GM21723 (cell line): Measurements from ENCODE around the gene VTCN1.
"Not testable (repeated sequence)": the region's sequence is repeated elsewhere in the genome, so short reads cannot be mapped to it uniquely, and the experiment has no call there.

Source experiments
- ATAC-seq: cut with Tn5 transposase; IDR thresholded peaks from one replicate; pipeline ENCODE4 v1.9.1; 2021; ENCODE audit warnings: mild to moderate bottlenecking, moderate library complexity; ENCODE audit not compliant: unreplicated experiment

Gene VTCN1

DNA sequence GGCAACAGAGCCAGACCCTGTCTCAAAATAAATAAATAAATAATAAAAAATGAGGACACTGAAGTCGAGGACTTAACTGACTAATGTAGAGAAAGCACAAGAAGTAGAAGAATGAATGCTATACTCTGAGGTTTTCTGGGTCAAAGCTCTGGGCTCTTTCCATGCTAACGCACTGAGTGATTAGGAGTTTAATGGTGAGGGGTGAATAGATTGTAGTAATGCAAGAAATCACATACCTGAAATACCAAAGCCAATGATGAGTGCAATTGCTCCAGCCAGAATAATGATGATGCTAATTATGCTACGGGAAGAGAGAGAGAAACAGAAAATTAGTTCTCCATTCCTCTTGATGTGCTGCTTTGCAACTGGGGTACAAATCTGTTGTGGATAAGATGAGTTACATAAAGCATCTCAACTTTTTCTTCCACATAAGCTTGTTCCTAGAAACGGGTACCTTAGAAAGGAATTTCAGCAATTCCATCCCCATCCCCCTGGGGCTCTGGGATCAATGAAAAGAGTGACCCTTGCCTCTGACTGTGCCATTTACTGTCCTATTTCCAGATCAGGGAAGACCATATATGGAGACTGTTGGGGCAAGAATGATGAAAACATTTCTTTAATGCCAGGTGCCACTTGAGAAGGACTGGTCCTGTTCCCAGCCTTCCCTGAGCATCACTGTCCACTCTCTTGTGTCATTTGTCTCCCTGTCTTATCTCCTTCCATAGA is 40.7 kb downstream of the VTCN1 start:
- ATAC-seq = no peak

- no peak for ATAC-seq
Measured at GRCh38 chr1:117167402-117167801, 43.3 kb downstream of the VTCN1 start.

- ATAC-seq = no peak
Measured at GRCh38 chr1:117166076-117166475, 44.7 kb downstream of the VTCN1 start.

DNA sequence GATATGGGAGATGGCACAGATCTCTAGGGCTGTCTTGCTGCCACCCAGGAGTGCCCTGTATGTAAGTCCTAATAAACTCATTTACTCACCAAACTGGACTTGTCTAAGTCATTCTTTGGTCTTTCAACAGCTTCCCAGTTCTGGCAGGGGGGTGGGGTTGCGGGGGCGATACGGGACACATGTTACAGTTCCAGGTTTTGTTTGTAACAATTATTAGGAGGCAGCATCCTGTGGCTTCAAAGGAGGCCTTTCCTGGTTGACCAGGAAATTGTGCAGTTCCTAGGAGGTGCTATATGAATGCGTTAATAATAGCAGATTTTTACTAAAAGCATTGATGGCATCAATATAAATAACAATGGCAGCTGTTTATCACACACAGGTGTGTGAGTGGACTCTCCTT is 46.5 kb downstream of the VTCN1 start:
- ATAC-seq = no peak

DNA sequence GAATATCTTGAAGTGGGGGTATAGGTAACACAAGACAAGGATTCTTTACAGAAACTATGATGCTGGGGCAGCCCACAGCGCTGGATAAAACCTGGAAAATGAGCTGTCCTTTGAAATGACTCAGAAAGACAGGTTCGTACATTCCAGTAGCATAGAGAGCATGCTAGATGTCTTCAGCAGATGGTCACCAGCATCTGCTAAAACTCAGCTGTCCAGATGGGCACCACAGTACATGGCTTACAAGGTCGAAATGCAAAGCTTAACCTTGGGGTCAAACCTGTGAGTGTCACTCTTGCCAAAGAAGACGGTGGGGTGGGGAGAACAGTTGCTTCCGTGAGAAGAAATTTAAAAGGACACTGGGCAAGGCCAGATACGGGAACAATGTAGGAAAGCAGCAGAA is 47.9 kb downstream of the VTCN1 start:
- no peak for ATAC-seq

DNA sequence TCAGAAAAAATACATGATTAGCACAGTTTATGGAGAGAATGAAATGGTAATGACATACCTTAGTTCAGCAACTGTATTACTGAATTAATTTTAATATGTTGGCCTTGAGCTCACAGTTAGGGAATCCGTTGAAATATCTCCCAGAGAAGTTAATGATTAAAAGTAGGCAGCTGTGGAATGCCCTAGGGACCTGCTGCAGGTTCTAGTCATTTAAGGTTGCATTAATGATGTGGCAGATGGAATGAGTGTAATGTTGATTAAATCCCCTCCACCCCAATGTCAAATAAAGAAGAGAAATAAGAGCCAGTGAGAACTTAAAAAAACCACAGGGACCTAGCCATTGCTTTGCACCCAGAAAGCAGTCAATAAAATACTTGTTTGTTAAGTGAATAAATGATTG is 48.8 kb downstream of the VTCN1 start:
- ATAC-seq = no peak

- ATAC-seq = not testable (repeated sequence)
Measured at GRCh38 chr1:117151305-117151704, 59.4 kb downstream of the VTCN1 start.

DNA sequence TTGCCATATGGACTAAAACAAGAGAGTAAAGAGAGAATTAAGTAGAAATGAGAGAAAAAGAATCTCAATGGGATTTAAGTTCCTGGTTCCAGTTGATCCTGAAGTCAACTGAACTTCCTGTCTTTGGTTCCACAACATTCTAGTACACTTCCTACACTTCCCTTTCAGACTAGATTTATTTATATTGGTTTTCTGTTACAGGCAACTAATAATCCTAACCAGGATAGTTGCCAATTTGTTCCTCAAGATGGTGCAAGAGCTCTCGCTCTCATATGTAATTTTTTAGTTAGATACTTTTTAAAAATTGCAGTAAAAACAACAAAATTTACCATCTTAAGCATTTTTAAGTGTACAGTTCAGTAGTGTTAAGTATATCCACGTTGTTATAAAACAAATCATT is 60.4 kb downstream of the VTCN1 start:
- no peak for ATAC-seq

GRCh38 chr1:117147856-117148588 is 62.7 kb downstream of the VTCN1 start:
- no peak for ATAC-seq

DNA sequence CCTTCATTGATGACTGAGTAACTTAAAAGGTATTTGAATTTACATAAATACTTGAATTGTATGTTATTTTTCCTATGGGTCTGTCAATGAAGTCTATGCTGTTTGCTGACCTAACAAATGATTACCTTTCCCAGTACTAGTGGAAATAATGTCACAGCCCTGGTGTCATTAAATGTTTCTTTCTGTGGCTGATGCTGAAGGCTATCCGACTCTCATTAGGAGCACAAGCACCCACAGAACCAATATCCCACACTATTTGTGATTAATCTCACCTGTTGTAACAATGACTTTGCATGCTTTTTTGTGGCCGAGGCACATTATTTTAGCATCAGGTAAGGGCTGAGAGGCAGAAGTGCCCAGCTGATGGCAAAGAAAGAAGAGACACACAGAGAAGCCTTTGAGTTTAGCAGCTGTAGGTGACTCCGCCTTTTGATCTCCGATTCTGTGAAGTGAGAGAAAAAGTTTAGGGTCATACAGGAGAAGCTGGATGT is 63.3 kb downstream of the VTCN1 start:
- no peak for ATAC-seq

DNA sequence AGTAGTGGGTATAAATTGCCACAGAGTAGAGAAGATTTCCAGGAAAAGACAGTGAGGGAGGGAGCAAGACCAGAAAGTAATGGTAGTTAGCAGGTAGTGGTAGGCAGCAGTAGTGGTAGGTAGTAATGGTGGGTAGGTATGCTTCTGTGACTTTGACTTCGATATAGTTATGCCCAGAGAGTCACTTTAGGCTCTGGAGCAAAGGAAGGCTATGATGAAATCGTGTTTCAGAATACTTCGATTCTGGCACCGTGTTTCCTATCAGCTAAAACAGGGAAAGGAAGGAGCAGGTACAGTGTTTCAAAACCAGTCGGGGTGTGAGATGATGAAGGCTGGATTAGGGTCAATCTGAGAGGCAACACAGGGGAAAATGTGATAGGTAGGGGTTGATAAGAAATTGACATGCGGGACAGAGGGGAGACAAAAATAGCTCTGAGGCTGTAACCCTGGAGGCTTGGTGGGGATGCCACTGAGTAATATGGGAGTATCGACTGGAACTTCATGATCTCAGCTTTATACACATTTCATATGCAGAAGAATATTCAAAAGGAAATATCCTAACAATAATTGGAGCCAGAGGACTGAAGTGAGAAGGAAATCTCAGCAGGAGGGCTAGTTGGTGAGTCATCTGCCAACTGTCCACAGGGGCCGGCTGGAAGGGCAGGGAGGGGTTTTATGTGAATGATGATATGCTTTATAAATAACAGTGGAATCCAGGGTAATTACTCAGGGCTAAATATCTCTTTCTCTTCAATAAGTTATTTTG is 64.0 kb downstream of the VTCN1 start:
- no peak for ATAC-seq

GRCh38 chr1:117146072-117146471 is 64.7 kb downstream of the VTCN1 start:
- no peak for ATAC-seq

DNA sequence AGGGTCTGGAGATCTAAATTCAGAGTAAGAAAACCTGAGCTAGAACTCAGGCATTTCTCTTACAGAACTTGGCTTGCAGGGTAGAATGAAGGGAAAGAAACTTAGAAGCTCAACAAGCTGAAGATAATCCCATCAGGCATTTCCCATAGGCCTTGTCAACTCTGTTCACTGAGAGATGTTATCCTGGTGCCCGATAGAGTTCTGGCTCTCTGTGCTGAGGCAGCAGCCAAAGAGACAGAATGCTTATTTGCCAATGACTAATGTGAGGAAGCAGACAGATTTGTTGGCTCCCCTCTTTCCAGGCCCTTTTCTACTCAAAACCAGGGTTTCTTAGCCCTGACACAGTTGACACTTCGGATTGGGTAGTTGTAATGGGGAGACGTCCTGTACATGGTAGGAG is 66.9 kb downstream of the VTCN1 start:
- no peak for ATAC-seq

DNA sequence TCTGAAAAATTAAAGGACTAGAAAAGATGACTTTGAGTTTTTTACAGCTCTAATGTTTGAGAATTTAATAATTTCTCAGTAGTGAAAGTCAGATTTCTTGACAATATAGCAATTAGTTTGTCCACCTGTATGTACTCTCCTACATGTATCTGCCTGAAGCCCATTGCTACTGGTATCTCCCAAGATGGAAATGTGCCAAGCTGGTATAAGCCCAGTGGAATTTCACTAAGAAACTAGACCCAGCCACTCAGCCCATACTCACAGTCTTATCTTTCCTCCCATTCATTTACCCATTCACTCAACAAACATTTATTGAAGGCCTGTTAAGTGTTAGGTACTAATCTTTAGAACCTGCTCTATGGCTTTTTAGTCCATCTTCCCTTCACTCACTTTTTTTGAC is 67.6 kb downstream of the VTCN1 start:
- no peak for ATAC-seq

DNA sequence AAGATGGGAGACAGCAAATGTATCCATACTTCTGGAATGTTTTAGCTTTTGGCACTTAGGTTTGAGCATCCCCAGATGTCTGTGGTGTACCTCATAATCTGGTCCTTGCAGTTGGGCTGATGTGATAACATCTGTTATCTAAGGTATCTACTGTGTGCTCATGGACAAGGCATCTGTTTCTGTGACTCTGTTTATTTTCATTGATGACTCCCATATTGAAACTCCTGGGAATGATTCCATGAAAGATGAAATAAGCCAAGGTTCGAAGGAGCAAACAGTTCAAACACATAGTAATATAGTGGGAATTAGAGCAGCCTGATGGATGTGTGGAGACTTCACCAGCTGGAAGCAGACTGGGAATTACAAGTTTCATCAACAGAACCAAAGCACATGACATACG is 68.5 kb downstream of the VTCN1 start:
- ATAC-seq = no peak

DNA sequence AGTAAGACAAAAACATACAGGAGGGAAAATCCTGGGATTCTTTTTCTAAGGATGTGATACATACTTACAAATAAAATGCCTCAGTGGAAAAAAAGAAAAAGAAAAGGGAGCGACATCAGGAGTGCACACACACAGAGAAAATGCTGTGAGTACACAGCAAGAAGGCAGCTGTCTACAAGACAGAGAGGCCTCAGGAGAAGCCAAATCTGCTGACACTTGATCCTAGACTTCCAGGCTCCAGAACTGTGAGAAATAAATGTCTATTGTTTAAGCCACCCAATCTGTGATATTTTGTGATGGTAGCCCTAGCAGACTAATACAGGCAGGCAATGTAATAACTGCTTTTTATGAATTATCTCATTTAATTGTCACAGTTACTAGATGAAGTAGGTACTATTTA is 72.2 kb downstream of the VTCN1 start:
- ATAC-seq = no peak

DNA sequence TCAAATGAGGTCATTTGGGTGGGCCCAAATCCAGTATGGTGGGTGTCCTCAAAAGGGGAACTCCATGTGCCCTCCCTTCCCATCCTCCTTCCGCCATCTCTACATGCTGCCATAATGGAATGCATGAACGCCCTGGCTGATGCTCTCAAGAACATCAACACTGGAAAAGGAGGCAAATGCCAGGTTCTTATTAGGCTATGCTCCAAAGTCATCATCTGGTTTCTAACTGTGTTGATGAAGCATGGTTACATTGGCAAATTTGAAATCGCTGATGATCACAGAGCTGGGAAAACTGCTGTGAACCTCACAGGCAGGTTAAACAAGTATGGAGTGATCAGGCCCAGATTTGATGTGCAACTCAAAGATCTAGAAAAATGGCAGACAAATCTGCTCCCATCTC is 72.6 kb downstream of the VTCN1 start:
- ATAC-seq = no peak

DNA sequence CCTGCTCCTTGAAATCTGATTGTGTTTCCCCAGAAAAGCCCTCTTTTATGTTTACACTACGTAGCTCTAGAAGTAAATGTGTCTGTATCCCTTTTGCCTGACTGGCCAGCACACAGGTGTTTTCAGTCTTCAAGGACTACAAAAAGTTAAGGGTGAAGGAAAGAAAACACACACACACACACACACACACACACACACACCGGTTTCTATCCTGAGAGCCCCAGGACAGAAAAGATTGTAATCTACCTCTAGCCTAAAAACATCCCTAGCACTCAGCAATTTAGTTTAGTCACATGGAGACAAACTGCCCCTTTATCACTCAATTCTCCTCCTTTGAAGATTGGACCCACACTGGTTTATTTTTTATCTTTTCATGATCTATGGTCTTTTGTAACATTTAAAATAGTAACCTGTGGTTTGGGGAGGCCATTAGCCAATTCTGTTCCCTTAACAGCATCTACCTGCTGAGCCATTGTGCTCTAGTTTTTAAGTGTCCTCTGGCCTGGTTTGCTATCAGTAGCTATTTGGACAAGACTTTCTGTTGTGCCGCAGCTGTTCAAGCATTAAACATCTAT is 73.4 kb downstream of the VTCN1 start:
- ATAC-seq = no peak

- no peak for ATAC-seq
Measured at GRCh38 chr1:117136749-117137148, 74.0 kb downstream of the VTCN1 start.

GRCh38 chr1:117135329-117135728 is 75.4 kb downstream of the VTCN1 start:
- no peak for ATAC-seq

DNA sequence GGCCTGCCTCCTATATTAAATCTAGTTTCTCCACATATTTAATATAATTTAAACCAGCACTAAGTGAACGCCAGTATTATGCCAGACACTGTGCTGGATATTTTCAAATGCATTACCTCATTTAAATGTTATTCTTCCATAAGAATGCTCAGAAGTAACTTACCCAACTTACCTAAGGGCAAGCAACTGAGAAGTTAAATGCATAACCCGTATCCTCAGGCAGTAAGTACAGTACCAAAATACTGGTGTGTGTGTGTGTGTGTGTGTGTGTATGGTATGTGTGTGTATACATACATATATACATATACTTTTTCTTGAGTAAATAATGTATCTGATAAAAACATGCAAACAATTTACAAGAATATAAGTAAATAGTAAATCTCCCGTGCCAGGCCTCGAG is 80.2 kb downstream of the VTCN1 start:
- ATAC-seq = no peak
